ENCODE results near the gene ANO10. TPM values are rescaled to one million over a fixed set of nuclear protein-coding genes. Genes with fewer than 3 reads are reported as not detected.
"Not testable (repeated sequence)": the region's sequence is repeated elsewhere in the genome, so short reads cannot be mapped to it uniquely, and the experiment has no call there.

The ANO10 gene
- polyA plus RNA-seq, 1 donor: 21.5 TPM

GRCh38 chr3:43582866-43583265 lies 38.9 kb downstream of the ANO10 start:
- WGBS (ENCODE audit: insufficient coverage, low lambda C conversion rate): 88% methylated on average over 1 of the region's 1 CpG
- H3K4me3 ChIP-seq (ENCODE audit: low read length): no peak overlapping the region
- no peaks in the 10 kb centered on the region for H3K9me3 ChIP-seq (ENCODE audit: control insufficient read depth, low read depth, low read length)
- no peak overlapping the region for H3K27ac ChIP-seq (ENCODE audit: low read length)
- no peak for DNase-seq
- H3K36me3 ChIP-seq (ENCODE audit: control insufficient read depth, insufficient read depth, low read length): no peaks in the 10 kb centered on the region
- H3K27me3 ChIP-seq (ENCODE audit: control insufficient read depth, insufficient read depth, low read length): no peaks in the 10 kb centered on the region
- no peaks in the 10 kb centered on the region for H3K4me1 ChIP-seq (ENCODE audit: control insufficient read depth, insufficient read depth, low read length)

- no CpG with 5 or more reads among the region's 2 CpGs for WGBS (ENCODE audit: insufficient coverage, low lambda C conversion rate)
- Histone ChIP-seq H3K36me3 (ENCODE audit: control insufficient read depth, insufficient read depth, low read length) (peaks cover 2% of the 10 kb centered on the region), H3K27ac (ENCODE audit: low read length) (no peak overlapping the region), H3K9me3 (ENCODE audit: control insufficient read depth, low read depth, low read length) (no peaks in the 10 kb centered on the region), H3K27me3 (ENCODE audit: control insufficient read depth, insufficient read depth, low read length) (no peaks in the 10 kb centered on the region), H3K4me1 (ENCODE audit: control insufficient read depth, insufficient read depth, low read length) (no peaks in the 10 kb centered on the region), H3K4me3 (ENCODE audit: low read length) (no peak overlapping the region)
- DNase-seq: no peak
Observed at GRCh38 chr3:43581343-43581742, 40.5 kb downstream of the ANO10 start.

- Histone ChIP-seq H3K4me3 (ENCODE audit: low read length) (no peak overlapping the region), H3K9me3 (ENCODE audit: control insufficient read depth, low read depth, low read length) (no peaks in the 10 kb centered on the region), H3K27me3 (ENCODE audit: control insufficient read depth, insufficient read depth, low read length) (no peaks in the 10 kb centered on the region), H3K36me3 (ENCODE audit: control insufficient read depth, insufficient read depth, low read length) (peaks cover 2% of the 10 kb centered on the region), H3K27ac (ENCODE audit: low read length) (no peak overlapping the region), H3K4me1 (ENCODE audit: control insufficient read depth, insufficient read depth, low read length) (no peaks in the 10 kb centered on the region)
- no CpG with 5 or more reads among the region's 6 CpGs for WGBS (ENCODE audit: insufficient coverage, low lambda C conversion rate)
- DNase-seq: no peak
Observed at GRCh38 chr3:43580181-43580580, 41.6 kb downstream of the ANO10 start.

- WGBS (ENCODE audit: insufficient coverage, low lambda C conversion rate): 100% methylated on average over 1 of the region's 2 CpGs
- Histone ChIP-seq H3K27me3 (ENCODE audit: control insufficient read depth, insufficient read depth, low read length) (no peaks in the 10 kb centered on the region), H3K27ac (ENCODE audit: low read length) (no peak overlapping the region), H3K36me3 (ENCODE audit: control insufficient read depth, insufficient read depth, low read length) (peaks cover 2% of the 10 kb centered on the region), H3K9me3 (ENCODE audit: control insufficient read depth, low read depth, low read length) (no peaks in the 10 kb centered on the region), H3K4me3 (ENCODE audit: low read length) (no peak overlapping the region), H3K4me1 (ENCODE audit: control insufficient read depth, insufficient read depth, low read length) (no peaks in the 10 kb centered on the region)
- DNase-seq: no peak
Observed at GRCh38 chr3:43573576-43573975, 48.2 kb downstream of the ANO10 start.

- H3K9me3 ChIP-seq (ENCODE audit: control insufficient read depth, low read depth, low read length); H3K36me3 ChIP-seq (ENCODE audit: control insufficient read depth, insufficient read depth, low read length); H3K27me3 ChIP-seq (ENCODE audit: control insufficient read depth, insufficient read depth, low read length); H3K27ac ChIP-seq (ENCODE audit: low read length); DNase-seq; H3K4me1 ChIP-seq (ENCODE audit: control insufficient read depth, insufficient read depth, low read length); H3K4me3 ChIP-seq (ENCODE audit: low read length): not testable (repeated sequence)
- no CpG with 5 or more reads among the region's 30 CpGs for WGBS (ENCODE audit: insufficient coverage, low lambda C conversion rate)
Observed at GRCh38 chr3:43565661-43566341, 56.0 kb downstream of the ANO10 start.

GRCh38 chr3:43559961-43560360 lies 61.9 kb downstream of the ANO10 start:
- Histone ChIP-seq H3K27ac (ENCODE audit: low read length) (no peak overlapping the region), H3K4me1 (ENCODE audit: control insufficient read depth, insufficient read depth, low read length) (no peaks in the 10 kb centered on the region), H3K4me3 (ENCODE audit: low read length) (no peak overlapping the region), H3K27me3 (ENCODE audit: control insufficient read depth, insufficient read depth, low read length) (no peaks in the 10 kb centered on the region), H3K36me3 (ENCODE audit: control insufficient read depth, insufficient read depth, low read length) (peaks cover 4% of the 10 kb centered on the region), H3K9me3 (ENCODE audit: control insufficient read depth, low read depth, low read length) (no peaks in the 10 kb centered on the region)
- no peak for DNase-seq

GRCh38 chr3:43558171-43558570 lies 63.6 kb downstream of the ANO10 start:
- no CpG with 5 or more reads among the region's 1 CpG for WGBS (ENCODE audit: insufficient coverage, low lambda C conversion rate)
- H3K27me3 ChIP-seq (ENCODE audit: control insufficient read depth, insufficient read depth, low read length): no peaks in the 10 kb centered on the region
- no peaks in the 10 kb centered on the region for H3K4me1 ChIP-seq (ENCODE audit: control insufficient read depth, insufficient read depth, low read length)
- no peak overlapping the region for H3K27ac ChIP-seq (ENCODE audit: low read length)
- H3K36me3 ChIP-seq (ENCODE audit: control insufficient read depth, insufficient read depth, low read length): peaks cover 4% of the 10 kb centered on the region
- DNase-seq: no peak
- no peak overlapping the region for H3K4me3 ChIP-seq (ENCODE audit: low read length)
- H3K9me3 ChIP-seq (ENCODE audit: control insufficient read depth, low read depth, low read length): peaks cover 3% of the 10 kb centered on the region

GRCh38 chr3:43549626-43550290 lies 72.1 kb downstream of the ANO10 start:
- Histone ChIP-seq H3K36me3 (ENCODE audit: control insufficient read depth, insufficient read depth, low read length) (no peaks in the 10 kb centered on the region), H3K4me3 (ENCODE audit: low read length) (no peak overlapping the region), H3K27me3 (ENCODE audit: control insufficient read depth, insufficient read depth, low read length) (no peaks in the 10 kb centered on the region), H3K27ac (ENCODE audit: low read length) (no peak overlapping the region), H3K4me1 (ENCODE audit: control insufficient read depth, insufficient read depth, low read length) (no peaks in the 10 kb centered on the region), H3K9me3 (ENCODE audit: control insufficient read depth, low read depth, low read length) (peaks cover 3% of the 10 kb centered on the region)
- 100% methylated on average over 2 of the region's 4 CpGs for WGBS (ENCODE audit: insufficient coverage, low lambda C conversion rate)
- DNase-seq: no peak

- not testable (repeated sequence) for H3K9me3 ChIP-seq (ENCODE audit: control insufficient read depth, low read depth, low read length); H3K4me3 ChIP-seq (ENCODE audit: low read length); H3K27ac ChIP-seq (ENCODE audit: low read length); H3K4me1 ChIP-seq (ENCODE audit: control insufficient read depth, insufficient read depth, low read length); H3K27me3 ChIP-seq (ENCODE audit: control insufficient read depth, insufficient read depth, low read length); H3K36me3 ChIP-seq (ENCODE audit: control insufficient read depth, insufficient read depth, low read length)
- no CpG with 5 or more reads among the region's 3 CpGs for WGBS (ENCODE audit: insufficient coverage, low lambda C conversion rate)
- DNase-seq: peak; percentile 21 to 44
Observed at GRCh38 chr3:43544277-43544676, 77.5 kb downstream of the ANO10 start.

GRCh38 chr3:43542328-43543043 lies 79.3 kb downstream of the ANO10 start:
- Histone ChIP-seq H3K4me3 (ENCODE audit: low read length) (no peak overlapping the region), H3K27ac (ENCODE audit: low read length) (no peak overlapping the region), H3K4me1 (ENCODE audit: control insufficient read depth, insufficient read depth, low read length) (peaks cover 4% of the 10 kb centered on the region), H3K27me3 (ENCODE audit: control insufficient read depth, insufficient read depth, low read length) (no peaks in the 10 kb centered on the region), H3K9me3 (ENCODE audit: control insufficient read depth, low read depth, low read length) (no peaks in the 10 kb centered on the region), H3K36me3 (ENCODE audit: control insufficient read depth, insufficient read depth, low read length) (no peaks in the 10 kb centered on the region)
- WGBS (ENCODE audit: insufficient coverage, low lambda C conversion rate): 32% methylated on average over 2 of the region's 4 CpGs
- DNase-seq: peak in 1 of 2 donors; percentile 37

Measured in large intestine (tissue), 3 donors.